Body of pancreas (tissue), 4 donors: Measurements from ENCODE around the gene RPTOR.

Source experiments
- CTCF ChIP-seq, 7 experiments: fragments of 450-650 bp in 4 of 7; fragments of 200-600 bp in 3 of 7; sonication (generic) in 3 of 7; IDR thresholded peaks; one replicate each; pipeline ENCODE4 v1.5.1; 2016 to 2019; ENCODE audit warnings: antibody characterized with exemption in 7 of 7
- POLR2A ChIP-seq, 3 donors: fragments of 450-650 bp; IDR thresholded peaks; one replicate each; pipeline ENCODE4 v1.6.1; 2016; ENCODE audit warnings: antibody characterized with exemption in 3 of 3, mild to moderate bottlenecking in 2 of 3

DNA sequence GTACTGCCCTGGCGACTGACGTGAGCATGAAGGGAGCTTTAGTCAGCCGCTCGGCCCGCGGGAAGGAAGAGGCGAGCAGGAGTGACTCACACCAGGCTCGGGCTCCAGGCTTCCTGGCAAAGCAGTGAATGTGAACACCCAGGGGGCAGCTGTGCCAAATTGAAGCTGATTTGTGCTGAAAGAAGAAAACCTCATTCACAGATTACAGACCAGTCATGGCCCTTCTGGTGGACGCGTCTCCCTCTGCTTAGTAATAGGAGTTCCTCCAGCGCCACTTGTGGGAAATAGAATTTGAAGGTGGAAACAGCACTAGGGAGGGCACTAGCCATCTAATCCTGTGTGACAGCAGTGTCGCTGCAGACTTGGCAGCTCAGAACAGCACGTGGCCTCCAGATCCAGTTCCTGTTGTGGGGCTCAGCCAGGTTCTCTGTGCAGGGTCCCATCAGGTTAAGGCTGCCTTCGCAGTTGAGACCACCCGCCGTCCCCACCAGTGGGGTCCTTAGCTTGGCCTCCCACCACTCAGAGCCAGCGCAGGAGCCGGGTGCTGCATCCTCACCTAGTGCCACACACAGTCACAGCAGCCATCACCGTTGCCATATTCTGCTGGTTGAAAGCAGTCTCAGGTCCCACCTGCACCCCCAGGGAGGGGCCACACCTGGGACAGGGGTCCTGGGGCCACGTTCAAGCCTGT lies 282.5 kb downstream of the RPTOR start:
- no peak for TF ChIP-seq CTCF (IDR thresholded peaks at IDR 0.05)
- no peak for TF ChIP-seq POLR2A (IDR thresholded peaks at IDR 0.05)
